Neuronal stem cell (in vitro differentiated cells): ENCODE results near the gene SHISA6.

ENCODE experiments used
- DNase-seq: peaks from one replicate; pipeline ENCODE4 v3.0.0-alpha.2; 2013; ENCODE audit warnings: low spot score
- H2AFZ ChIP-seq: one replicate; pipeline ENCODE4 v1.6.1; 2013; ENCODE audit warnings: mild to moderate bottlenecking, low read length, inconsistent platforms
- H2AK5ac ChIP-seq: 2 replicates; pipeline ENCODE4 v1.6.1; 2013; ENCODE audit warnings: low read depth, mild to moderate bottlenecking, inconsistent platforms, low read length, moderate library complexity, mixed read lengths
- H2BK120ac ChIP-seq: 2 replicates; pipeline ENCODE4 v1.6.1; 2013; ENCODE audit warnings: low read depth, mild to moderate bottlenecking, inconsistent platforms, low read length, moderate library complexity, mixed read lengths
- H2BK12ac ChIP-seq: one replicate; pipeline ENCODE4 v1.6.1; 2013; ENCODE audit warnings: low read length, inconsistent platforms
- H2BK15ac ChIP-seq: 2 replicates; pipeline ENCODE4 v1.6.1; 2013; ENCODE audit warnings: mild to moderate bottlenecking, low read length, inconsistent platforms, mixed read lengths
- H2BK5ac ChIP-seq: one replicate; pipeline ENCODE4 v1.6.1; 2013; ENCODE audit warnings: inconsistent platforms, mild to moderate bottlenecking, low read length, moderate library complexity
- H3K14ac ChIP-seq: one replicate; pipeline ENCODE4 v1.6.1; 2013; ENCODE audit warnings: low read length, inconsistent platforms
- H3K18ac ChIP-seq: 2 replicates; pipeline ENCODE4 v1.6.1; 2013; ENCODE audit warnings: low read length, inconsistent platforms
- H3K23ac ChIP-seq: 2 replicates; pipeline ENCODE4 v1.6.1; 2013; ENCODE audit warnings: low read depth, mild to moderate bottlenecking, mixed read lengths, low read length, inconsistent platforms; ENCODE audit not compliant: poor library complexity
- H3K27ac ChIP-seq: replicated peaks from 3 replicates; pipeline ENCODE4 v1.5.1; 2013; ENCODE audit warnings: low read length, inconsistent platforms
- H3K27me3 ChIP-seq, 3 experiments: 2 replicates each; pipeline ENCODE4 v1.6.1; 2013; ENCODE audit warnings: low read length in 3 of 3, mild to moderate bottlenecking in 2 of 3, inconsistent platforms in 1 of 3, low read depth in 1 of 3, mixed read lengths in 1 of 3, moderate library complexity in 1 of 3; ENCODE audit not compliant: control insufficient read depth in 3 of 3, insufficient read depth in 3 of 3
- H3K36me3 ChIP-seq, 2 donors: replicated peaks in 1 of 2; 2 replicates each; pipeline ENCODE4 v1.6.1; 2013; ENCODE audit warnings: low read length in 2 of 2; ENCODE audit not compliant: control insufficient read depth in 2 of 2, insufficient read depth in 2 of 2
- H3K4ac ChIP-seq: 2 replicates; pipeline ENCODE4 v1.6.1; 2013; ENCODE audit warnings: inconsistent platforms, mild to moderate bottlenecking, low read length, moderate library complexity
- H3K4me1 ChIP-seq, 2 donors: 1 replicate in 1 of 2; 2 replicates in 1 of 2; pipeline ENCODE4 v1.6.1; 2013; ENCODE audit warnings: low read length in 2 of 2, low read depth in 1 of 2; ENCODE audit not compliant: control insufficient read depth in 2 of 2, insufficient read depth in 1 of 2
- H3K4me2 ChIP-seq: one replicate; pipeline ENCODE4 v1.6.1; 2013; ENCODE audit warnings: mild to moderate bottlenecking, low read length, inconsistent platforms; ENCODE audit not compliant: insufficient read depth, poor library complexity, severe bottlenecking
- H3K4me3 ChIP-seq, 2 donors: 2 replicates each; pipeline ENCODE4 v1.5.1; 2013; ENCODE audit warnings: low read length in 2 of 2, mild to moderate bottlenecking in 2 of 2, inconsistent platforms in 1 of 2, moderate library complexity in 1 of 2
- H3K79me1 ChIP-seq: one replicate; pipeline ENCODE4 v1.6.1; 2013; ENCODE audit warnings: low read depth, mild to moderate bottlenecking, inconsistent platforms, low read length, moderate library complexity
- H3K9ac ChIP-seq: one replicate; pipeline ENCODE4 v1.6.1; 2013; ENCODE audit warnings: mild to moderate bottlenecking, low read depth, low read length, inconsistent platforms; ENCODE audit not compliant: poor library complexity
- H3K9me3 ChIP-seq, 2 donors: replicated peaks in 1 of 2; 2 replicates each; pipeline versions ENCODE3 to v1.6.1; 2013; ENCODE audit warnings: low read length in 2 of 2, mild to moderate bottlenecking in 2 of 2, inconsistent platforms in 1 of 2, low read depth in 1 of 2, mixed read lengths in 1 of 2, moderate library complexity in 1 of 2; ENCODE audit not compliant: control insufficient read depth in 2 of 2, insufficient read depth in 1 of 2
- H4K8ac ChIP-seq: one replicate; pipeline ENCODE4 v1.6.1; 2013; ENCODE audit warnings: low read depth, mild to moderate bottlenecking, inconsistent platforms, low read length, moderate library complexity
- H4K91ac ChIP-seq: one replicate; pipeline ENCODE4 v1.6.1; 2013; ENCODE audit warnings: low read length, low read depth, mild to moderate bottlenecking, inconsistent platforms; ENCODE audit not compliant: poor library complexity
- WGBS, 2 donors: extraction: QIAGEN DNeasy Blood & Tissue Kit; methylation state at CpG; one replicate each; pipeline ENCODE4 v1.1.7; 2013; ENCODE audit warnings: missing lambda C conversion rate in 2 of 2, mixed read lengths in 1 of 2; ENCODE audit not compliant: insufficient read length in 2 of 2, insufficient replicate concordance in 1 of 2; ENCODE audit errors: extremely low coverage in 2 of 2; 5-methylcytosine and 5-hydroxymethylcytosine counted together

The SHISA6 gene

GRCh38 chr17:11245791-11246190 lies 4.8 kb downstream of the SHISA6 start:
- Histone ChIP-seq H3K36me3 (no peaks in the 10 kb centered on the region), H2AK5ac (no peak overlapping the region), H2AFZ (no peak overlapping the region), H3K4me2 (no peak overlapping the region), H2BK5ac (no peak overlapping the region), H2BK12ac (no peak overlapping the region), H3K79me1 (no peaks in the 10 kb centered on the region), H3K14ac (no peak overlapping the region), H3K23ac (no peak overlapping the region), H2BK15ac (no peak overlapping the region), H2BK120ac (no peak overlapping the region), H3K9ac (no peak overlapping the region), H3K4ac (no peak overlapping the region), H3K27me3 (peaks cover 4 to 47% (median 15%) of the 10 kb centered on the region in 3 experiments), H3K9me3 (peaks cover 0 to 1% of the 10 kb centered on the region in 2 donors), H3K27ac (no peak overlapping the region), H3K4me1 (peaks cover 0 to 13% of the 10 kb centered on the region in 2 donors), H4K8ac (no peak overlapping the region), H4K91ac (no peak overlapping the region), H3K4me3 (no peak overlapping the region), H3K18ac (no peak overlapping the region)
- DNase-seq, result no peak
- no CpG with 5 or more reads among the region's 3 CpGs for WGBS, 2 donors

DNA sequence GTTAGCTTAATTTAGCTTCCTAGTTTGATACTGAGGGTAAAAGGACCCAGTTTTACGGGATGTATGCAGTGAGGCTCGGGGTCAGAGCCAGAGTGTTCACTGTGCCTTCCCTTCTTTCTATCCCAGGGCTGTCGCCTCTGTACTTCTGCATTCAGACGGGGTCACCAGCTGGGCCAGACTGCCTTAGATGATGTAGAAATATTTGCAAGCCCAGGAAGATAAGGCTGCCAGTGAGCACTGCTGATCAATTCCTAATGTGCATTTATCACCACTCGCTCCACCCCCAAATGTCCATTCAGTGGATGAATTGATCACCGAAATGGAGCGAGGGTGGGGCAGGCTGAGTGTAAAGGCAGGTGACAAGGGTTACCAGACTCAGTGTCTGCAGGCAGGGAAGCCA lies 9.1 kb downstream of the SHISA6 start:
- Histone ChIP-seq H2BK120ac (no peak overlapping the region), H3K27me3 (peaks cover 0 to 8% (median 0%) of the 10 kb centered on the region in 3 experiments), H2AK5ac (no peak overlapping the region), H3K36me3 (no peaks in the 10 kb centered on the region), H2BK12ac (no peak overlapping the region), H3K4me3 (no peak overlapping the region), H3K4me2 (no peak overlapping the region), H3K23ac (no peak overlapping the region), H3K27ac (no peak overlapping the region), H3K9me3 (no peaks in the 10 kb centered on the region), H3K4me1 (peaks cover 0 to 4% of the 10 kb centered on the region in 2 donors), H3K4ac (no peak overlapping the region), H3K14ac (no peak overlapping the region), H2BK5ac (no peak overlapping the region), H2BK15ac (no peak overlapping the region), H3K79me1 (no peaks in the 10 kb centered on the region), H2AFZ (no peak overlapping the region), H3K18ac (no peak overlapping the region), H4K8ac (no peak overlapping the region), H3K9ac (no peak overlapping the region), H4K91ac (no peak overlapping the region)
- DNase-seq, result no peak
- no CpG with 5 or more reads among the region's 7 CpGs for WGBS, 2 donors

GRCh38 chr17:11251561-11252107 lies 10.6 kb downstream of the SHISA6 start:
- Histone ChIP-seq H3K4me3 (no peak overlapping the region), H3K36me3 (no peaks in the 10 kb centered on the region), H3K27ac (no peak overlapping the region), H2AK5ac (no peak overlapping the region), H3K4me1 (peaks cover 0 to 3% of the 10 kb centered on the region in 2 donors), H3K14ac (no peak overlapping the region), H4K91ac (no peak overlapping the region), H2BK5ac (no peak overlapping the region), H2BK120ac (no peak overlapping the region), H3K18ac (no peak overlapping the region), H2BK15ac (no peak overlapping the region), H3K4ac (no peak overlapping the region), H2BK12ac (no peak overlapping the region), H3K27me3 (peaks cover 0 to 5% (median 0%) of the 10 kb centered on the region in 3 experiments), H3K23ac (peak overlapping the region; percentile 18), H3K9me3 (no peaks in the 10 kb centered on the region), H3K79me1 (no peaks in the 10 kb centered on the region), H4K8ac (no peak overlapping the region), H3K9ac (no peak overlapping the region), H3K4me2 (no peak overlapping the region), H2AFZ (no peak overlapping the region)
- WGBS, 2 donors, result no CpG with 5 or more reads among the region's 11 CpGs
- no peak for DNase-seq

- Histone ChIP-seq H3K14ac (no peak overlapping the region), H3K23ac (peak overlapping the region; percentile 18), H3K9me3 (no peaks in the 10 kb centered on the region), H3K4me3 (no peak overlapping the region), H3K4me2 (no peak overlapping the region), H3K18ac (no peak overlapping the region), H4K8ac (no peak overlapping the region), H2BK12ac (no peak overlapping the region), H3K4me1 (peaks cover 0 to 2% of the 10 kb centered on the region in 2 donors), H2AK5ac (no peak overlapping the region), H2BK15ac (no peak overlapping the region), H3K27me3 (peaks cover 0 to under 1% (median 0%) of the 10 kb centered on the region in 3 experiments), H3K79me1 (no peaks in the 10 kb centered on the region), H3K9ac (no peak overlapping the region), H3K36me3 (no peaks in the 10 kb centered on the region), H4K91ac (peak overlapping the region; percentile 20), H2BK5ac (no peak overlapping the region), H2BK120ac (no peak overlapping the region), H3K4ac (no peak overlapping the region), H2AFZ (no peak overlapping the region), H3K27ac (no peak overlapping the region)
- WGBS, 2 donors, result no CpG with 5 or more reads among the region's 11 CpGs
- no peak for DNase-seq
These were observed 11.1 kb downstream of the SHISA6 start for GRCh38 chr17:11252146-11252545.
